Stimulated activated CD4-positive, alpha-beta T cell treated with anti-CD3 and anti-CD28 coated beads, Interleukin-15, amount 100 ng/mL, for 48 hours (primary cell): ENCODE results near the gene ACTL9.

Experiments used
- DNase-seq, 2 donors: peaks; one replicate each; pipeline ENCODE4 v3.0.0-alpha.2; 2020; ENCODE audit warnings: low read depth in 2 of 2

ACTL9 gene

DNA sequence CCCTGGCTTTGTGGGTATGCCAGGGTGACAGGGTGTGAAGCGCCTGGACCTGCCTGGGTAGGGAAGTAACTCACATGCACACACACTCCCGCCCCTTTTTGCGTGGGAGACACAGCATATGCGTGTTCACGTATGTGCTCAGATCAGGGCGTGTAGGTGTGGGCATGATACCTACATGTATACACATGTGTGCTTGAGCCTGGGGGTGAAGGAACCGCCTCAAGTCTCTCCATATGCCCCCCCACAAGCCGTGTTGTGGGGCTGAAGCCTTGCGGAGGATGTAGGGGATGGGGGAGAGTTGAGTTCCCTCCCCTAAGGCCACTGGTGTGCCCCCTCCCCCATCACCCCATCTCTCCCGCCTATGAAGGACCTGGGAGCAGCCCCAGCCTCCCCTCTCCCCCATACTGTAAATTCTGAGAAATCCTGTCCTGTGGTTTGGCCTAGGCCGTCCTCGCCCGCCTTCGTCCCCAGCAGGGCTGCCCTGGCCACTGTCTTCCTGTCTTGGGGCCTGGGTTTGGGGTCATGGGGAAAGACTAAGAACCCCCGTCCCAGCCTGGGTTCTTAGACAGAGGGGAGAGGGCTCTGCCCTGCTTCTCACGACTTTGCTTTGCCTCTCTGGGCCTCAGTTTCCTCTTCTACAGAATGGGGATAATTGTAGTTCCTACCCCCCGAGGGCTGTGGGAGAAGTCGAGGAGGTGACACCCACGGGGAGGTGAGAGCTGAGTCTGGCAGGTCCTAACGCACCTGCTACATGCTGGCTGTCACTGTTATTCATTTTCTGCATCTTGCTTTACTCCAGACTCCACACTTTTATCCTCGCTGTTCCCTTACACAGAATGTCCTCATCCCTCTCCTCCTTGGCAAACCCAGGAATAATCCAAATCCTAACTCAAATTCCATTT is 14.3 kb downstream of the ACTL9 start:
- no peak for DNase-seq

DNA sequence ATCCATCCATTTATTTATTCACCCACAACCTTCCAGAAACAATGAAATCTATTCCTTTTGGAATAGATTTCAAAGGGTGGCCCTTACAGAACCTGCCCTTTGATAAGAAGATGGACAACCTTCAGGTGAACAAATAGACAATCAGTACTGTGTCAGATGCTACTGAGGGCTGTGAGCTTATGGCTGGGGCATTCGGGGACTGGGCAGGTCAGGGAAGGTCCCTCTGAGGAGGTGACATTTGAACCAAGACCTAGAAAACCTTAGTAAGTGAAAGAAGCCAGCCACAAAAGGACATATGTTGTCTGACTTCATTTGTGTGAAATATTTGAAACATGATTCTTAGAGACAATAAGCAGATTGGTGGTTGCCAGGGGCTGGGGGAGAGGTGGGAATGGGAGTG is 15.7 kb downstream of the ACTL9 start:
- no peak for DNase-seq

DNA sequence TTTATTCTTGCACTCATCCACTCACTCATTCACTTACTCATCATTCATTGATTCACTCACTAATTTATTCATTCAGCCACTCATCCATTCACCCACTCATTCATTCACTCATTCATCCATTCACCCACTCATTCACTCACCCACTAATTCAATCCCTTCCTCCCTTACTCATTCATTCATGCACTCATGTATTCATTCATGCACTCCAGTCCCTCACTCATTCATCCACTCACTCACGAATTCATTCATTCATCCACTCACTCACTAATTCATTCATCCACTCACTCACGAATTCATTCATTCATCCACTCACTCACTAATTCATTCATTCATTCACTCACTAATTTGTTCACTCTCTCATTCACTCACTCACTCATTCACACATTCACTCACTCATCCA is 16.1 kb downstream of the ACTL9 start:
- no peak for DNase-seq

DNA sequence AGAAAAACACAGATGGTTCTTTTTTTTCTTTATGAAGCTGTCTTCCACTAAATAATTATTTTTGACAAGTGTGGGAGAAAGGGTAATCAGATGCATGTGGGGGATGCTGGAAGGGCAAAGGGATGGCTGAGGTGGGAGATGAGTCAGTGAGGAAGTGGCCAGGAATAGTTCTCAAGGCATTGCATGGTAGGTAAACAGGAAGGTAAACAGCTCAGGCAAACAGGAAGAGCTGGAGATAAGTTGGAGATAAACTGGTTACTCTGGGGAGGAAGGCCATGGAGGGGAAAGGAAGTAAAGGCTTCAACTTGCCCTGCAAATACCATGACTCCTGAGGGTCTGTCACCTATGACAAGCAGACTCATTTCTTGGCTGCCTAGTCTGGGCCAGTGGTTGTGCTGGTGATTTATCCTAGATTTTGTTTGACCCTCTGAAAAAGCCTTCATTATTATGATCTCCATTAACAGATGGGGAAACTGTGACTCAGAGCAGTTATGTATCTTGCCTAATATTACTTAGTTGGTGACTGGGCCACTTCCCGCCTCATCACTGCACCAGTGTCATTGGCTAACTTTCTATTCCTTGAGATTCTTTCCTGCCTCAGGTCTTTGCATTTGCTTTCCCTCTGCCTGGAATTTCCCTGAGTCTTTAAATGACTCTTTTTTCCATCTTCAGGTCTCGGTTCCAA is 17.1 kb downstream of the ACTL9 start:
- DNase-seq: no peak

DNA sequence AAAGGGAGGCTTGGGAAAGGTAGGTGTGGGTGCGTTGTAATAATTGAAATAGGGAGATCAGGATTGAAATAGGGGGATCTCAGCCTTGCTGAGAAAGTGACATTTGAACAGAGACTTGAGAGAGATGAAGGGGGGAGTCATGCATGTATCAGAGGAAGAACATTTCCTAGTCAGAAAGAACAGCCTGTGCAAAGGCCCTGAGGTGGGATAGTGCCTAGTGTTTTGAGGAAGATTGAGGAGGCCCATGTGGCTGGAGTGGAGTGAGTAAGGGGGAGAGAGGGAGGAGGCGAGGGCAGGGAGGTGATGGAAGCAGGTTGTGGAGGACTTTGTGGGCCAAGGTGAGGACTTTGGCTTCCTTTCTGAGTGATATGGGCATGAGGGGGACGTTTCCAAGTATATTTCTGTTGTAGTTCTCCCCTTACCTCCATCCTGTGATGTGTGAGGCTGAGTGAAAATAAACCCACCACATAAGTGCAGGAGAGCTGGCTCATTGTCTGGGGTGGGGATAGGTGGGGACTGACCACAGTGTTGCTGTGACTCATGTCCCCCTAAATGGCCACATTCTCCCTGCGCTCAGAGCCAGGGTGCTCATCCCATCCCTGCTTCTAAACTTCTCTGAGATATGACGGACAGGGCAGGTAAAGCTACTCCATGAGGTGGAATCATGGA is 17.8 kb downstream of the ACTL9 start:
- no peak for DNase-seq

DNA sequence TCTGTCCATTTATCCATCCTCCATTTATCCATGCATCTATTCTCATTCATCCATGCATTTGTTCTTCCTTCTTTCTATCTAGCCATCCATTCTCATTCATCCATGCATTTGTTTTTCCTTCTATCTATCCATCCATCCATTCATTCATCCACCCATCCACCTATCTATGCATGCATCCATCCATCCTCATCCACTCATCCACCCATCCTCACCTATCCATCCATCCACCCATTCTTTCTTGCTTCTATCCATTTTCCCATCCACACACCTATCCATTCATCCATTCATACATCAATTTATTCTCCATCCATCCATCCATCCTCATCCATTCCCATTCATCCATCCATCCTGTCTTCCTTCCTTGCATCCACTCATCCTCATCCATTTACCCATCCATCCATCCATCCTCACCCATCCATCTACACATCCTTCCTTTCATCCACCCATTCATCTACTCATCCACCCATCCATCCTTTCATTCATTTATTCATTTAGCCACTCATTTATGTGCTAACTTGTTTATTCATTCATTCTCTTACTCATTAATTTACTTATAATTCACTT is 20.3 kb downstream of the ACTL9 start:
- no peak for DNase-seq

DNA sequence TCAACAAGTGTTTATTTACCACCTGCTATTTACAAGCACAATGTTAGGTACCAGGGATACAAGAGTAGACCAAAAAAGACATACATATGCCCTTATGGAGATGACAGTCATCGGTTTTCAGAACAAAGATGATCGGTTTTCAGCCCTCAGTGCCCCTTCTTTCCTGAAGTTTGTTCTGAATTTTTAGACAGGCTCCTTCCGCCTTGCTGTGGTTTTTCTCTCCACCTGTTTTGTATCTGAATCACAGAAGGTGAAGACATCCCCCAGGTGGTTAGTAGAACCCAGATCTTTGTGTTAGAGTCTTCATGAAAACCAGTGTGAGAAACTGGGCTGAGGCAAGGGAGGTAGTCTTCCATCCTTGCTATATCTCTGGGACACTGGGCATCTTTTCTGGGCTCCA is 23.5 kb downstream of the ACTL9 start:
- no peak for DNase-seq

DNA sequence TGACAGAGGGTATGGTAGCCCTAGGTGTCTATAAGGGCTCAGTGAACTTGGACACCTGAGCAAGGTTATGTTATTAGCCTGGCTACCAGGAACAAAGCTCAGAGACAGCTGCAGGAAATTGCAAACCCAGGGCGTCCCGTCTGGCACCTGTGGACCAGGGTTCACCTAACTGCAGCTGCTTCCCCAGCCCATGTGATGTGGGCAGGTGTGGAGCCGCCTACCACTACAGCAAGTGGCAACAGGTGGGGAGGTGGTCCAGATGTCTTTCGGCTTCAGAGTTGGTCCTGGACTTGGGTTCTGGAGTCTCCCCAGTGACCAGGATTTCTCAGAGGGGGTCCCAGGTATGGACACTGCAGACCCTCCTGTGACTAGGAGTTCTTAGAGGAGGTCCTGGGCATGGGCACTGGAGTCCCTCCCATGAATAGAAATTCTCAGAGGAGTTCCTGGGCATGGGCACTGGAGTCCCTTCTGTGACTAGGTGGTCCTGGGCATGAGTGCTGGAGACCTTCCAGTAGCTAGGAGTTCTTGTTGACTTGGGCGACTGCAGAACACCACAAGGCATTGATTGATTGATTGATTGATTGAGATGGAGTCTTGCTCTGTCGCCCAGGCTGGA is 25.2 kb downstream of the ACTL9 start:
- no peak for DNase-seq

DNA sequence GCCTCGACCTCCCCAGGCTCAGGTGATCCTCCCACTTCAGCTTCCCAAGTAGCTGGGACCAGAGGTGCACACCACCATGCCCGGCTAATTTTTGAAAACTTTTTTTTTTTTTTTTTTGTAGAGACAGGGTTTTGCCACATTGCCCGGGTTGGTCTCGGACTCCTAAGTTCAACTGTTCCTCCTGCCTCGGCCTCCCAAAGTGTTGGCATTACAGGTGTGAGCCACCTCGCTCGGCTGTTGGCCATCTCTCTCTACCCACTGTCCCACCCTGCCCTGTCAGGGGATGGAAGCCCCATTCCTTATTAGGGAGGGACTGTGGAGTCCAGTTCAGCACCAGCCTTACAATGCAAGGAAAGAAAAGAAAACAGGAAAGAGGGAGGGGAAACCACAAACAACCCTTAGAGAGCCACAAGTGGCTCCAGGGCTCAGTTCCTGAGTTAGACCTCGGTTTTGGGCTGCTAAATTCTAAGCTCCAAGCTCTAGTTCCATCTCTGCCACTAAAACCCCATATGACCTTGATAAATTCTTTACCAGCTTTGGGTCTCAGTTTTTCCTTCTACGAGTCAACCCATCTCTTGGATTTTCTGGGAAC is 31.7 kb downstream of the ACTL9 start:
- DNase-seq: no peak

DNA sequence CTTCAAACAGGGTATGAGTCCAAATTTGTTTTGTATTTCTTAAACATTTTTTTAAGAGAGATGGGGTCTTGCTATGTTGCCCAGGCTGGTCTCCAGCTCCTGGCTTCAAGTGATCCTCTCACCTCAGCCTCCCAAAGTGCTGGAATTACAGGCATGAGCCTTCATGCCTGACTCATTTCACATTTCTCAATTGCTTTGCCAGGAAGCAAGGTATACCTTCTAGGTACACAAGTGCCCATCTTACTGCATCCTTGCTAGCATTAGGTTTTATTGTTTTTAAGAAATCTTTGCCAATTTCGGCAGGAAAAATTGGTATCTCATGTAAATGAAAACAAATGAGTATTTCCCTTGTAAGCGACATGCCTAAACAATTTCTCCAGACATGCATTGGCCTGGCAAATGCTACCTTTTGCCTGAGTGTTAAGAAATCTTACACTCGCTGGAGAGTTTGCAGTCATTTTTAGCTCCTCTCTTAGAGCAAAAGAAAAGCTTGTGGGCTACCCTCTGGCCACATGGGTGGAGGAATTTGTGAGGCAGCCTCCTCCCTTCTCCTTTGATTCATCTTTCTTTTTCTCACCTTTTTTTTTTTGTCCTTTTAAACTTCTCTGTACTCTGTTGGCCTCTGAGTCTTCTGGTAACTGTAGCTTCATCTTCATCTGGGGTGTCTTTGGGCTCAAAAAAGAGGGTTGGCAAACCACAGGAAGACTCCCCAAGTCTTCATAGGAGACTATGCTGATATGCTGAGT is 33.0 kb downstream of the ACTL9 start:
- no peak for DNase-seq

DNA sequence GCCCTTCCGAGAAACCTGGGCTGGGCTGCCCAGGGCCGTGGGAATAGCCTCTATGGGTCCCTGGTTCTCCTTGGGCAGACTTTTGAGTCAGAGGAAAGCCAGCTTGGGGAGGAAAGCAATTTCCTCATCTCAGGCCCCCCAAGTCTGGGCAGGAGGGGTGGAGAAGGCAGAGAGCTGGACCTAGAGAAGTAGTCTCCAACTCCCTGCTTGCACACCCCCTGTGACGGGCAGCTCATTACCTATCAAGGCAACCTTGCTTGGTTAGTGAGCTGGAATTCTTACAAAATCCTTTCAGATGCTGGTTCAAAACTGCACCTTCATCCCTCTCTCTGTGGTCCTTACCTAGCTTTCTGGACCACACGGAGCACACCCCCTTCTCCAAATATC is 33.9 kb downstream of the ACTL9 start:
- no peak for DNase-seq

DNA sequence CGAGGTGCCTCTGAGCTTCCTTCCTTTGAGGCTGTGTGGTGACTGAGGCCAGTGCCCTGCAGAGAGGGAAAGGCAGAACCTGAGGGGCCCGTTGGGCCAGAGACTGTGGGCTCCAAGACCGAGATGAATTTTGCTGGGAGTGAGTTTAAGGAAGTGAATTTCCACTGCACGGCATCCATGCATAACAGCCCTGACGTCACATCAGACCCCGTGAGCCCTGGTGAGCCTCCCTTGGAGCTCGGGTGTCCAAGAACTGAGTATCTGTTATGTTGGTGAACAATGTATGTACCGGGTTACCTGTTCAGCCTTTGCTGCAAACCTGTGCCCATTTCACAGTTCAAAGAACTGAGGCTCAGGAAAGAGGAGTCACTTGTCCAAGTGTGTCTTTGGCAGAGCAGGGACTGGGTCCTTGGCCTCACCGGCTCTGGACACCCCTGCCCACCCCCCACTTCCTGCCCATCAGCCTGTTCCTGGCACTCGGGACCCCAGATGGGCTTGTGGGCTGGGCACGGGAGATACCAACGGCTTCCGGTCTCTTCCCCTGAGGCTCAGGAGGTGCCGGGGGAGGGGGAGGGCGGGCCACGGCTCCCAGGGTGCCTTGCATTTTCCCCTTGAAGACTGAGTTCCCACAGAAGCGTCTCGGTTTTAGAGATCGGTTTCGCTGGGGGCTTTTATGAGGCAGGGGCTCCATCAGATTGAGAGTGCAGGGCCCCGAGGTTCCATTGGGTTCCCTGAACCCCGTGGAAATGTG is 34.5 kb downstream of the ACTL9 start:
- DNase-seq: peak in 1 of 2 donors; percentile 21

DNA sequence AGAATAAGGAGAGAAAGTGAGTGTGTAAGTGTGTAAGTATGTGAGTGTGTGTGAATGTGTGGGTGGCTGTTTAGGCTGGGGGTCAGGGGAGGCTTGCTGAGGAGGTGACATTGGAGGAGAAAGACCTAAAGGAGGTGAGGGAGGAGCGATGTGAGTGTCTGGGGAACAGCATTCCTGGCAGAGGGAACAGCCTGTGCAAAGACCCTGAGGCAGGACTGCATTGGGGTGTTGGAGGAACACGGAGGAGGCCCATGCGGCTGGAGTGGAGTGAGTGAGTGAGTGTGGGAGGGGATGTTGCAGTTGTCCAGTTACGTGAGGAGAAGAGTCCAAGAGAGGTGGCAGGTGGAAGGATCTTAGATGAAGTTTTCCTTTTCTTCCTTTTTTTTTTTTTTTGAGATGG is 36.3 kb downstream of the ACTL9 start:
- DNase-seq: no peak

DNA sequence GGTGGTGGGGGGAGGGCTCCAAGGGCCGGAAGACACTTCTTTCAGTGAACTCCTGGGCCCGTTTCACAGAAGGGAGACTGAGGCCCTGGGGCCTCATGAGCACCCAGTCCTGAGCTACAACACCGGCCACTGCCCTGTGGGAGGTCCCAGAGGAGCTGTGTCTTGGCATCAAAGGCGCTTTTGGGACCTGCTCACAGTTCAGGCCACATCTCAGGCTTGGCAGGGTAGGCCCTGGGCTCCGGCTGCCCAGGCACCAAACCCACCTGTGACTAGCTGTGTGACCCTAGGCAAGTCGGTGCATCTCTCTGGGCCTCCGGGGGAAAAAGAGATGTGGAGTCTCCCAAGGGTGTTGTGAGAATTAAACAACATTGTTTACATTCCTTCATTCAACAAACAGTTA is 38.7 kb downstream of the ACTL9 start:
- DNase-seq: no peak

DNA sequence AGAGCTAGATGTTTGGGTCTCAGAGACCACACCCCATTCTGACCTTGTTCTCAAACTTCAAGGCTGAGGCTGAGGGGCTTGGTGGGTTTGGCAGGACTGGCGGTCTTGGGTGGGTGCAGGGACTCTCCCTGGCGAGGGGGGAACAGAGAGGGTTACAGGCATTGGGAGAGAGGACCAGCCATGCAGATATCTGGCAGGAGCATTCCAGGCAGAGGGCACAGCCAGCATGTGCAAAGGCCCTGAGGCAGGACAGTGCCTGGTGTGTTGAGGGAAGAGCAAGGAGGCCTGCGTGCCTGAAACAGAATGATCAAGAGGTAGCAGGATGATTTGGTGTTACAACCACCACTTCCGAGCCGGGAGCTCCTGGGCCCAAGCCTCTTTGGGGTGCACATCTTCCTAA is 40.7 kb downstream of the ACTL9 start:
- DNase-seq: no peak

DNA sequence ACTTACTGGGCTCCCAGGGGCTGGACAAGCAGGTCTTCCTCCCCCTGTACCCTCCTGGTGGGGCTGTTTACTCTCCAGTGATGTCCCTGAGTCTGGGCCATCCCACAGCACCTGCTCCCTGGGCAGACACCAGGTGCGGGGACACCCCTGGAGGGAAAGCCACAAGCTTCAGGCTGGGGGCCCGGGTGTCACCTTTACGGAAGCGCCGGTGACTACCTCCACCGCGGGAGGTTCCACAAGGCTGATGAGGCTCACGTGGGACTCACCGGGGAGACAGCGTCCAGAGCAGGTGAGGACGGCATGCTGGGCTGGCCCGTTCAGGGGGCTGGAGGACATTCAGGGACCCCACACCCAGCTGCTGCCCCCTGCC is 43.3 kb downstream of the ACTL9 start:
- peak in 1 of 2 donors; percentile 14 for DNase-seq

DNA sequence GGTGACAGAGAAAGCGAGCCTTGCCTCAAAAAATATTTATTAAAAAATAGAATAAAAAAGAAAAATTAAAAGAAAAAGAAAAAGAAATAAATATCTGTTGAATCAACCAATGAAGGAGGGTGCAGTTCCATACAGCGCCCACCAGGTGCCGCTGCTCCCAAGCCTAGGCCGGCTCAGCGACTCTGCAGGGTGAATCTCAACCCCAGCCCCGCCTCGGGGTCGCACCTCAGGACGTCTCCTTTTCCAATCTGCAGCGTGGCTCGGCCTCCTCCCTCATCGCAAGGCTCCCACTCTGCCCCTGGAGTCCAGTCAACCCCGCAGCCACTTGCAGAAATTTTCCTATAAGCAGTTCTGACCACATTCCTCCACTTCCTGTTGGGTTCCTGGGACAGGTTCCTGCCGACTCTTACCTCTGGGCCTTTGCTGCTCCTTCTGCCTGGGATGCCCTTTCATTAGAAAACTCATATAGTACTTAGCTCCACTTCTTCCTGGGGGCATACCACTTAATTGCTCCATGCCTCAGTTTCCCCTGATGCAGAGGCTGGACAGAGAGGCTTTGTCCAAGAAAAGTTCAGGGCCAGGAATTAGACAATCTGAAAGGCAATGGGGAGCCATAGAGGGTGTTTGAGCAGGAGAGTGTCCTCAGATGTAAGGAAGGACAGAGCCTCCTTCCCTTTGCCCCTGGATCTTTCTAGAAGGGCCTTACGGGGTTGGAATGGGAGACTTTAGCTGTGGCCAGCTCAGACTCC is 43.8 kb downstream of the ACTL9 start:
- DNase-seq: peak; percentile 30 to 50

DNA sequence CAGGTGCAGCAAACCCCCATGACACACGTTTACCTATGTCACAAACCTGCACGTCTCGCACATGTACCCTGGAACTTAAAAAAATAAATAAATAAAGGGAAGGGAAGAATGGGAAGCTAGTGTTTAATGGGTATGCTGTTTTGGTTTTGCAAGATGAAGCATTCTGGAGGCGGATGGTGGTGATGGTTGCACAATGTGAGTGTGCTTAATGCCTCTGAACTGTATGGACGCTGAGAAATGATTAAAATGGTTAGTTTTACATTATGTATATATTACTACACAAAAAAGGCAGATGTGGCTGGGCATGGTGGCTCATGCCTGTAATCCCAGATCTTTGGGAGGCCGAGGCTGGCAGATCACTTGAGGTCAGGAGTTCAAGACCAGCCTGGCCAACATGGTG is 50.4 kb downstream of the ACTL9 start:
- DNase-seq: no peak
